Embryonic facial prominence (tissue), 1 donor: Measurements from ENCODE around the gene ITPK1.

Experiments used
- DNase-seq: peaks from one replicate; pipeline ENCODE4 v3.0.0-alpha.2; 2016; ENCODE audit errors: extremely low spot score

The ITPK1 gene

GRCh38 chr14:92924247-92924646 is 191.5 kb downstream of the ITPK1 start:
- DNase-seq: no peak

GRCh38 chr14:92923744-92924103 is 192.0 kb downstream of the ITPK1 start:
- DNase-seq: no peak

- DNase-seq: no peak
These were observed 192.6 kb downstream of the ITPK1 start, which contains the start of gene CHGA for GRCh38 chr14:92922883-92923743. Gene CHGA, plus strand, starts transcription at chr14:92923150. Its CDS starts 210 bp downstream, at chr14:92923360.

- no peak for DNase-seq
These were observed 193.5 kb downstream of the ITPK1 start for GRCh38 chr14:92922155-92922735.

- no peak for DNase-seq
These were observed 195.7 kb downstream of the ITPK1 start for GRCh38 chr14:92920001-92920400.

GRCh38 chr14:92917956-92918355 is 197.8 kb downstream of the ITPK1 start:
- no peak for DNase-seq

GRCh38 chr14:92917041-92917940 is 198.4 kb downstream of the ITPK1 start:
- DNase-seq: no peak

GRCh38 chr14:92916201-92916600 is 199.5 kb downstream of the ITPK1 start:
- DNase-seq: no peak

GRCh38 chr14:92914087-92914656 is 201.6 kb downstream of the ITPK1 start:
- DNase-seq: no peak

GRCh38 chr14:92907316-92907911 is 208.3 kb downstream of the ITPK1 start:
- no peak for DNase-seq

- no peak for DNase-seq
These were observed 208.9 kb downstream of the ITPK1 start for GRCh38 chr14:92906823-92907222.

GRCh38 chr14:92906420-92906819 is 209.3 kb downstream of the ITPK1 start:
- no peak for DNase-seq

GRCh38 chr14:92905667-92906066 is 210.1 kb downstream of the ITPK1 start:
- no peak for DNase-seq

- no peak for DNase-seq
These were observed 212.4 kb downstream of the ITPK1 start for GRCh38 chr14:92903359-92903758.

- DNase-seq: no peak
These were observed 213.0 kb downstream of the ITPK1 start for GRCh38 chr14:92902726-92903125.

- no peak for DNase-seq
These were observed 213.5 kb downstream of the ITPK1 start for GRCh38 chr14:92902191-92902590.

GRCh38 chr14:92900660-92901059 is 215.1 kb downstream of the ITPK1 start:
- DNase-seq: no peak

- no peak for DNase-seq
These were observed 217.1 kb downstream of the ITPK1 start for GRCh38 chr14:92898566-92899131.

- no peak for DNase-seq
These were observed 217.7 kb downstream of the ITPK1 start for GRCh38 chr14:92897922-92898565.

GRCh38 chr14:92895352-92895878 is 220.3 kb downstream of the ITPK1 start:
- DNase-seq: no peak
